Measurements from ENCODE around the gene DAND5. TPM values are rescaled to one million over a fixed set of nuclear protein-coding genes. Genes with fewer than 3 reads are reported as not detected.
A peak's percentile ranks its signal among the peaks of the same experiment; 100 is the strongest.

The DAND5 gene
- polyA plus RNA-seq, 1 of the 3 experiments (the other 2 are of a cell fraction): 1.0 TPM

GRCh38 chr19:12995596-12996405, 26.4 kb downstream of the DAND5 start:
- Histone ChIP-seq H2AFZ (ENCODE audit: low read depth) (no peak overlapping the region), H3K9ac (peak overlapping the region; percentile 61), H3F3A (replicated peaks; ENCODE audit: insufficient read depth) (peaks cover 6% of the 10 kb centered on the region), H3K4me3 (ENCODE audit: low read depth in 2 of 2, low read length in 1 of 2) (peak overlapping the region; percentile 57 to 76), H3K9me3 (no peaks in the 10 kb centered on the region), H4K20me1 (ENCODE audit: insufficient read depth) (peaks cover 6% of the 10 kb centered on the region; the same call in 1 of the 2 replicates), H3K27me3 (ENCODE audit: insufficient read depth) (no peaks in the 10 kb centered on the region), H3K4me1 (ENCODE audit: control insufficient read depth in 1 of 2, insufficient read depth in 2 of 2, low read depth in 1 of 2, low read length in 1 of 2) (peaks cover 0 to 17% of the 10 kb centered on the region in 2 experiments; a peak in 1 of 4 replicates), H3K9me2 (no peaks in the 10 kb centered on the region), H3K27ac (ENCODE audit: low read depth in 2 of 2, low read length in 1 of 2) (no peak overlapping the region), H3K79me2 (ENCODE audit: insufficient read depth) (peaks cover 29% of the 10 kb centered on the region), H3K4me2 (peak overlapping the region; percentile 92), H3K36me3 (replicated peaks in 1 of 2; ENCODE audit: control insufficient read depth in 1 of 2, insufficient read depth in 2 of 2, low read length in 1 of 2) (no peaks in the 10 kb centered on the region)
- WGBS (ENCODE audit: low lambda C conversion rate): no CpG with 5 or more reads among the region's 129 CpGs
- ChIA-PET CTCF (interaction anchor here (1.3 to 2.1 kb wide), 3 partner anchors 12 to 65 kb away, joined by 4 to 9 read pairs (median 6); no protein-coding TSS in a partner anchor), POLR2A (interaction anchor here (0.9 kb wide), 1 partner anchor 65 kb away, joined by 3 read pairs; no protein-coding TSS in a partner anchor)
- TF ChIP-seq MAX (IDR thresholded peaks at IDR 0.05; ENCODE audit: low read depth): peak; percentile 33; the same call in 1 of the 2 replicates
- TF ChIP-seq ZBTB33 (IDR thresholded peaks at IDR 0.05; ENCODE audit: borderline replicate concordance, low read depth): no peak
- TF ChIP-seq MXI1 (IDR thresholded peaks at IDR 0.05; ENCODE audit: low read depth, low read length): 0 out of 2 replicates have a peak, but pooled peaks have one; percentile 39
- no peak for TF ChIP-seq REST (IDR thresholded peaks at IDR 0.05; ENCODE audit: low read depth, low read length)
- peak; percentile 87 for DNase-seq

- no peaks in the 10 kb centered on the region for H3K36me3 ChIP-seq (replicated peaks in 1 of 2; ENCODE audit: control insufficient read depth in 1 of 2, insufficient read depth in 2 of 2, low read length in 1 of 2)
- ChIA-PET CTCF (interaction anchor here (1.2 to 2.5 kb wide), 4 partner anchors 17 to 98 kb away, joined by 4 to 12 read pairs (median 5); no protein-coding TSS in a partner anchor), POLR2A (interaction anchor here (0.9 kb wide), 1 partner anchor 64 kb away, joined by 3 read pairs; no protein-coding TSS in a partner anchor)
- DNase-seq: peak; percentile 52
- no peaks in the 10 kb centered on the region for H3K9me2 ChIP-seq
- H2AFZ ChIP-seq (ENCODE audit: low read depth): no peak overlapping the region
- peak overlapping the region; percentile 92 for H3K4me2 ChIP-seq
- no peaks in the 10 kb centered on the region for H3K9me3 ChIP-seq
- H3K79me2 ChIP-seq (ENCODE audit: insufficient read depth): peaks cover 36% of the 10 kb centered on the region
- 70% methylated on average over 27 of the region's 52 CpGs for WGBS (ENCODE audit: low lambda C conversion rate)
- no peaks in the 10 kb centered on the region for H3K27me3 ChIP-seq (ENCODE audit: insufficient read depth)
- no peak overlapping the region for H3K27ac ChIP-seq (ENCODE audit: low read depth in 2 of 2, low read length in 1 of 2)
- peak overlapping the region; percentile 61 for H3K9ac ChIP-seq
- H4K20me1 ChIP-seq (ENCODE audit: insufficient read depth): peaks cover 9% of the 10 kb centered on the region; the same call in 1 of the 2 replicates
- H3F3A ChIP-seq (replicated peaks; ENCODE audit: insufficient read depth): peaks cover 6% of the 10 kb centered on the region
- peaks cover 0 to 17% of the 10 kb centered on the region in 2 experiments; a peak in 1 of 4 replicates for H3K4me1 ChIP-seq (ENCODE audit: control insufficient read depth in 1 of 2, insufficient read depth in 2 of 2, low read depth in 1 of 2, low read length in 1 of 2)
- peak overlapping the region; percentile 57 to 76 for H3K4me3 ChIP-seq (ENCODE audit: low read depth in 2 of 2, low read length in 1 of 2)
- TF ChIP-seq SIN3A (IDR thresholded peaks at IDR 0.05; ENCODE audit: borderline replicate concordance, low read depth, low read length) (no peak), FOXM1 (IDR thresholded peaks at IDR 0.05; ENCODE audit: low read depth) (no peak), CTCF (IDR thresholded peaks at IDR 0.05) (no peak), EP300 (IDR thresholded peaks at IDR 0.05; ENCODE audit: borderline replicate concordance in 1 of 2, low read depth in 1 of 2, low read length in 1 of 2) (no peak), RAD21 (IDR thresholded peaks at IDR 0.05; ENCODE audit: low read length) (no peak), REST (IDR thresholded peaks at IDR 0.05; ENCODE audit: low read depth, low read length) (no peak), SMC3 (IDR thresholded peaks at IDR 0.05; ENCODE audit: low read depth, low read length) (no peak)
Measured at GRCh38 chr19:12996406-12997094, 27.2 kb downstream of the DAND5 start.

All from SK-N-SH (cell line).